Activated effector memory CD4-positive, alpha-beta T cell treated with Interleukin-2 at 50 U/mL for 16 hours (primary cell): ENCODE data around the gene CHST14.

ENCODE experiments used
- DNase-seq: peaks from one replicate; pipeline ENCODE4 v3.0.0-alpha.2; 2020

Gene CHST14

DNA sequence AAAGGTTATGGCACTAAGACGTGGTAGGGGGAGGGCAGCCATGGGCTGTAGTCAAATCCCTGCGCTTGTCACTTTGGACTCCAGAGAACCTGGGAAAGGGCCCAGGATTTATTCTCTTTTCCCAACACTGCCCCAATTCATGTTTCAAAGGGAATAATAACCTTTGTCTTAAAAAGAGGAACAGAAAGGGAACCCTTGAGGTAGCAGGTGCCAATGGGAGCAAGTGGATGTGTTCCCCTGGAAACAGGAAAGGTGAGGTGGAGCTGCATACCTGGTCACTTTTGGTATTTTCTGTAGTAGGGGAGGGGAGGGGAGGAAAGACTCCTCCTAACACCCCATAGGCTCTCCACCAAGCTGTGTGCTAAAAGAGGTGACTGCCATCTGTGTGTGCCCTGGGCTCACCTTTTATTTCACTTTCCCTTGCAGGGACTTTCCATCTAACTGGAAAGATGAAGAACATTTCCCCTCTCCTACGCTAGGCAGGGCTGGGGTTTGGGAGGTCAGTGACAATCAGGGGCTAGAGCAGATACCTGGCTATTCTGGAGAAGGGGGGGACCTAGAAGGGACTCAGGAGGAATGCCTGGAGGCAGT, 6.1 kb upstream of the CHST14 start:
- DNase-seq, result no peak

DNA sequence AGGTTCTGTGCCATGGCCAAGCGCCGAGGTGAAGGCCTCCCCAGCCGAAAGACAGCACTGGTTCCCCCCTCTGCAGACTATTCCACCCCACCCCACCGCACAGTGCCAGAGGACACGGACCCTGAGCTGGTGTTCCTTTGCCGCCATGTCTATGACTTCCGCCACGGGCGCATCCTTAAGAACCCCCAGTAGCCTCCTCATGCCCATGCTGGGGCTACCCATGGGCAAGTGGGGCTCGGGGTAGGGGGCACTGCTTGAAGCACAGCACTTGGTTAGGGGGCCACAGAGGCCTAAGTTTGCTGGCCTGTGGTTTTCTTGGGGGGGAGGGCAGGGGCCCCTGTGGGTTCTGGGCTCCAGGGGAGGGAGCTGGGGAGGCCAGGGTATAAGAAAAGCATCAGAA, 4.8 kb upstream of the CHST14 start:
- no peak for DNase-seq

DNA sequence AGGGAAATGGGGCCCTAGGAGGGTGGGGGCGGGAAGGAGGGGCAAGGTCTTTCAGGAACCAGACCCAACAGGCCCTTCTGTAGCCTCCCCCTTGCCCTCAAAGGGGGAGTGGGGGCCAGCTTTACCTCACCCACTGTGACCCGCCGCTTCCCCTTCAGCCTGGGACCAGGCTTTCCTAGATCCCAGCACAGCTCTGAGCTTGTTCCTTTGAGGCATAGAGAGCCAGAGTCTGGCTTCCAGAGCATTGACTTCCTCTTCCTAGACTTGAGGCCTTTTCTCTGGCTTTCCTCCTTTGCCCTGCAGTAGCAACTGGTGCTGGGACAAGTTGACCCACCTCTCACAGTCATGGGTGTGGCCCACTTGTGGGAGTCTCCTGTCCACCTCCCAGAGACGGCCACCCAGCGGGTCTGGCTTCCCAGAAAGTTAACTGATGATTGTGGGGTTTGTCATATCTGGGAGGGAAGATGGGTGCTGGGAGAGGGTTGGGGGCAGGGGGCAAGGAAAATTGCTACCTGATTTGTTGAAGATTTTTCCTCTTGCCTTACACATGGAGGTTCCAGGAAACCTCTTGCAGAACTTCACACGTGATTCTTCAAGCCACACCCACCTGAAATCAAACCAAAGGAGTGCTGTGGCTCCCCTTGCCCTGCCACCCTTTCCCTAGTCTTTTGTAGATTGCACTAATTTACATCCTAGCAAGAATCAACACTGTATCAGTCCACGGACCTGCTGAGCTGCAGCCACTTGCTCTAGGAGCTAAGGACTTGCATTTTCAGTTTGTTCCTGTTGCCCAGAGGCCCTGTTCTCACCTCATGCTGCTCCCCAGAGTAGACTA, 4.1 kb upstream of the CHST14 start:
- no peak for DNase-seq

DNA sequence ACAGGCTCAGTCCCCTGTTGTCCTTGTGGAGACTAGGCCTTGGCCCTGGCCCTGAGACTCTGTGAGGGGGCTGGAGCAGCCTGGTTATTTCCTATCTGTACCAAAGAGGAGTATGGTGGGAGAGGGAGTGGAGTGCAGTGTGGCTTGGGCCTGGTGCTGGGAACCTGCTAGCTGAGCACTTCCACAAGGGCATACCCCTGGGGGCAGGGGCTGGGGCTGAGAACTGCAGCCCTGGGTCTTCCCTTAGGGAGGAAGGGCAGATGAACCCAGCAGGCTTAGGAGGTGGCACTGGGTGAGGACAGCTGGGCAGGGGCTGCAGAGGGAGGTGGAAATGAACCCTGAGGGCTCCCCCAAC, 3.5 kb upstream of the CHST14 start:
- no peak for DNase-seq

DNA sequence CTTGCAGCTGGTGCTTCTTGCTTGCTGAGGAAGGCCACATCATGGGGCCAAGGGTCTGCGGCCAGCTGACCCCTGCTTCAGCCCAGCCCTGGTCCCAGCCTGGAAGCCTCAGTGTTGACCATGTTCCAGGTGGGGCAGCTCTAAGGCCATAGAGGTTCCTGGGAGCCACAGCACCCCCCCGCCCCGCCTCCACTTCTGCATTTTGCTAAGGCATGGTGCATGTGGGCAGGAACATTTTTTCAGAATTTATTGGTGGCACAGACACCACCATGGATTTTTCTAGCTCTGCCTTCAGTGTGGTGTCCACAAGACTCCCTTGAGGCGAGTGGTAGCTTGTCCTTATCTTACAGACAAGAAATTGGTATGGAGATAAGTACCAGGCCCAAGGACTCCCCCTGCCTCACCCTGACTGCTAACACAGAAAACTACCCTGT, 1.9 kb upstream of the CHST14 start:
- DNase-seq, result no peak

DNA sequence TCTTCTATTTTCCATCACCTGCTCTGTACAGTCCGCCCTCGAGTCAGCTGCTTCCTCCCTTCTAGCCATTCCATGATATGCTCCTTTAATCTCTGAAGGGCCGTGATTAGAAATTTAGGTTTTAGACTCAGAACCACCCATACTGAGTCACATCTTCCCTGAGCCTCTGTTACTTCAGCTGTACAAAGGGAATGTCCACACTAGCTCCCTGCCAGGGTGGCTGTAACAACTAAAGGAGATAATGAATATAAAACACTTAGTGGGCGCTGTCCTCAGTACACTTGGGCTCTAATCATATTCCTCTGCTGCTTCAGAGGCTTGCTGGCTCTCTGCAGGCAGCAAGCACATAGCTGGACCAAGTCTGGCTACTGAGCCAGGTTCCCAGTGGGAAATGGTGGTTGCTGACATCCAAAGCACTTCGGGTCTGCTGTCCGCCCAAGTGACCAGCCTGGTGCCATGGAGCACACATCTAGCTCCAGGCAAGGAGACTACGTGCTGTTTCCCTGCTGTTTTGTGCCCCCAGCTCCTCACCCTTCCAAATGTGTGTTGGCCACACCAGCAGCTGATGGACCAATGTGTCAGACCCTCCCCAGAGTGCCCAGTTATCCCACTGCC, 901 bp upstream of the CHST14 start:
- no peak for DNase-seq

DNA sequence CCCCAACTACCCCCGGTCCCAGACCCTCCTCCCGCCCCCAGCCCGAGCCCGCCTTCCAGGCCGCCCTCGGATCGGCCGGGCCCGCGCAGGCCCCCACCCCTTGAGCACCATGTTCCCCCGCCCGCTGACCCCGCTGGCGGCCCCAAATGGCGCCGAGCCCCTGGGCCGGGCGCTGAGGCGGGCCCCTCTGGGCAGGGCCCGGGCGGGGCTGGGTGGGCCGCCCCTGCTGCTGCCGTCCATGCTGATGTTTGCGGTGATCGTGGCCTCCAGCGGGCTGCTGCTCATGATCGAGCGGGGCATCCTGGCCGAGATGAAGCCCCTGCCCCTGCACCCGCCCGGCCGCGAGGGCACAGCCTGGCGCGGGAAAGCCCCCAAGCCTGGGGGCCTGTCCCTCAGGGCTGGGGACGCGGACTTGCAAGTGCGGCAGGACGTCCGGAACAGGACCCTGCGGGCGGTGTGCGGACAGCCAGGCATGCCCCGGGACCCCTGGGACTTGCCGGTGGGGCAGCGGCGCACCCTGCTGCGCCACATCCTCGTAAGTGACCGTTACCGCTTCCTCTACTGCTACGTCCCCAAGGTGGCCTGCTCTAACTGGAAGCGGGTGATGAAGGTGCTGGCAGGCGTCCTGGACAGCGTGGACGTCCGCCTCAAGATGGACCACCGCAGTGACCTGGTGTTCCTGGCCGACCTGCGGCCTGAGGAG, 472 bp downstream of the CHST14 start:
- no peak for DNase-seq

DNA sequence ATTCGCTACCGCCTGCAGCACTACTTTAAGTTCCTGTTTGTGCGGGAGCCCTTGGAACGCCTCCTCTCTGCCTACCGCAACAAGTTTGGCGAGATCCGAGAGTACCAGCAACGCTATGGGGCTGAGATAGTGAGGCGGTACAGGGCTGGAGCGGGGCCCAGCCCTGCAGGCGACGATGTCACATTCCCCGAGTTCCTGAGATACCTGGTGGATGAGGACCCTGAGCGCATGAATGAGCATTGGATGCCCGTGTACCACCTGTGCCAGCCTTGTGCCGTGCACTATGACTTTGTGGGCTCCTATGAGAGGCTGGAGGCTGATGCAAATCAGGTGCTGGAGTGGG, 995 bp downstream of the CHST14 start:
- no peak for DNase-seq

DNA sequence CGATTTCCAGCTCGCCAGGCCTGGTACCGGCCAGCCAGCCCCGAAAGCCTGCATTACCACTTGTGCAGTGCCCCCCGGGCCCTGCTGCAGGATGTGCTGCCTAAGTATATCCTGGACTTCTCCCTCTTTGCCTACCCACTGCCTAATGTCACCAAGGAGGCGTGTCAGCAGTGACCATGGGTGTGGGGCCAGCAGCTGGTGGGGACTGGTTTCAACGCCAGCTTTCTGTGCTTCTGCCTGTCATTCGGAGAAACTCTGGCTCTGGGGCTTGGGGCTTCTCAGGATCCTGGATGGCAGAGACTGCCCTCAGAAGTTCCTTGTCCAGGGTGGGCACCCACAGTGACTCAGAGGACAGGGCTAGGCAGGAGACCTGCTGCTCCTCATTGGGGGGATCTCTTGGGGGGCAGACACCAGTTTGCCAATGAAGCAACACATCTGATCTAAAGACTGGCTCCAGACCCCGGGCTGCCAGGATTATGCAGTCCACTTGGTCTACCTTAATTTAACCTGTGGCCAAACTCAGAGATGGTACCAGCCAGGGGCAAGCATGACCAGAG, 1.5 kb downstream of the CHST14 start:
- DNase-seq, result no peak

DNA sequence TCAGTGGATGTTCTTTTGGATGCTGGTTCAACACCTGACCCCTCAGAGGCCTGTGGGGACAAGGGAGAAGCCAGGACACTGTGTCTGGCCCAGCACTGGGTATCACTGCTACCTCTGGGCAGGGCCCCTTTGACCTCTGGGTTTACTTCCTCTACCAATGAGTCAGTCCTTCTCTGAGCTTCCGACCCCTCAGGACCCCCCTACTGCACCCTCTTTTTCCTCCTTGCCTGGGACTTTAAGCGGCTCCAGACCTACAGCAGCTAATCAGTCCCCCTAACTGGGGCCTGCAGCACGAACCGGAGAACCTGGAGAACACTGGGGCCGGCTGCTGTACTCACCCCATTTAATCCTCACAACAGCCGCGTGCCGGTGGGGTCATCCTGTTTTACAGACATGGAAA, 3.8 kb downstream of the CHST14 start:
- DNase-seq, result no peak

DNA sequence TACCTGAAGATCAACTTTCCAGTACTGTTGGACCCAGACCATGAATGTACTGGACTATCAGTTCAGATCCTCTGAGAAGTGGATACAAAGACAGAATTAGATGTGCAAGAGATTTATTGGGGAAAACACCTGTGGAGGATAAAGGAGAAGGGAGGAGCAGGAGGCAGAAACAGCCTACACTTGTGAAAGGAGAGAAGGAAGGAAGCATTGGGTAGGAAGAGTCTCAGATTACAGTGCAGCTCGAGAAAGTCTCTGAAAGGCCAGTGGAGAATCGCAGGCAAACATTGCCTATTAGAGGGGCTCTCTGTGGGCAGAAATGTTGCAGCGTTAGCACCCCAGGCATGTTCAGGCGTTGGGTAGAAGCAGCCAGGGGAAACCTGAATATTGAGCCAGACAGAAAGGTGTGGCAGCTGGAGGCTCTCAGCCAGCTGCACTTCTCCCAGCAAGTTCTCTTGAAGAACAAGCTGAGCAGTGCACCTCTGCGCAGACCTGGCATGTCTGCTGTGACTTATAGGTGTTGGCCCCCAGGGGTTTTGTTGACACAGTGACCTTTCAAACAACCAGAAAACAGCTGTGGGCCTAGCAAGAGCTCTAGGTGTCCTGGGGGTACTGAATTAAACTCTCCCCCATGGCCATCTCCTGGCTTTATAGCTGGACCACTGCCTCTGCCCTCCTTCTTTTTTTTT, 7.0 kb downstream of the CHST14 start:
- DNase-seq, result no peak

DNA sequence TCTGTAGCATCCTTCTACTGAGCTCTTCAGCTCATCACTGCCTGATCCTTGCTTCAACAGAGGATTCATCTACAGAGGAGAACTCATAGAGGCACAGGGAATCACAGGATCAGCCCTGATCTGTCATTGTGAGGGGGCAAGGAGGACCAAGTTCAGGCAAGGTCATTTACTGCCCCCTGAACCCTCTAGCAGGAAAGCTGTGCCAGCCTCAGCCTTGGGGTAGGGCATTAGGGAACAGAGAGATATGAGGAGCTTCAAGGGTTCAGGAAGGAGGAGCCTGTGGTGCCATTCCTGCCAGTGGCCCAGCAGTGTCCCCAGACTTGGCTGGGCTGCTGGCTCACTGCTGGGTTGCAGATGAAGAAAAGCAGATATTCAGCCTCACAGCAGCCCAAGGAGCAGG, 8.2 kb downstream of the CHST14 start:
- no peak for DNase-seq

DNA sequence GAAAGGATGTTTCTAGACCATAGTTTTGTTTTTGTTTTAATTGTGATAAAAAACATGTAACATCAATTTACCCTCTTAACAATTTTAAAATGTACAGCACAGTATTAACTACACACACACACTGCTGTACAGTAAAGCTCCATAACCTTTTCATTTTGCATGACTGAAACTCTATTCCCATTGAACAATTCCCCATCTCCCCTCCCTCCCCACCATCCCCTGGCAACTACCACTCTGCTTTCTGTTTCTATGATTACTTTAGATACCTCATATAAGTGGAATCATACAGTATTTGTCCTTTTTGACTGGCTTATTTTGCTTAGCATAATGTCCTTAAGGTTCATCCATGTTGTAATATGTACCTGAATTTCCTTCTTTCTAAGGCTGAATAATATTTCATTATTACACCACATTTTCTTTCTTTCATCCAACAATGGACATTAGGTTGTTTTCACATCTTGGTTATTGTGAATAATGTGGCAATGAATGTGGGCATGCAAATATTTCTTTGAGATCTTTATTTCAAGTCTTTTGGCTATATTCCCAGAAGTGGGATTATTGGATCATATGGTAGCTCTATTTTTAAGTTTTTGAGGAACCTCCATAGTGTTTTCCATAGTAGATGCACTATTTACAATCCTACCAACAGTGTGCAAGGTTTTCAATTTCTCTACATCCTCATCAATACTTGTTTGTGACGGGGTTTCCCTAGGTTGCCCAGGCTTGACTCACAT, 10.7 kb downstream of the CHST14 start:
- DNase-seq, result no peak

DNA sequence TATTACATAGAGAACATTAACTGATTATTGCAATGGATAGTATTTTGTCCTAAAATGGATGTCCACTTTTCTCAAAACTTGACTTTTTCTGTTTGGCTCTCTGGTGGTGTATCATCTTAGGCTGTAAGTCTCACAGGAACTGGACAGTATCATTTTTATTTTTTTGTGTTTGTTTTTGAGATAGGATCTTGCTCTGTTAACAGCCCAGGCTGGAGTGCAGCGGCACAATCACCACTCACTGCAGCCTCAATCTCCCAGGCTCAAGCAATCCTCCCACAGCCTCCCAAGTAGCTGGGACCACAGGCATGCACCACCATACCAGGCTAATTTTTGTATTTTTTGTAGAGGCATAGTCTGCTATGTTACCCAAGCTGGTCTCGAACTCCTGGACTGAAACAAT, 13.1 kb downstream of the CHST14 start:
- DNase-seq, result no peak

DNA sequence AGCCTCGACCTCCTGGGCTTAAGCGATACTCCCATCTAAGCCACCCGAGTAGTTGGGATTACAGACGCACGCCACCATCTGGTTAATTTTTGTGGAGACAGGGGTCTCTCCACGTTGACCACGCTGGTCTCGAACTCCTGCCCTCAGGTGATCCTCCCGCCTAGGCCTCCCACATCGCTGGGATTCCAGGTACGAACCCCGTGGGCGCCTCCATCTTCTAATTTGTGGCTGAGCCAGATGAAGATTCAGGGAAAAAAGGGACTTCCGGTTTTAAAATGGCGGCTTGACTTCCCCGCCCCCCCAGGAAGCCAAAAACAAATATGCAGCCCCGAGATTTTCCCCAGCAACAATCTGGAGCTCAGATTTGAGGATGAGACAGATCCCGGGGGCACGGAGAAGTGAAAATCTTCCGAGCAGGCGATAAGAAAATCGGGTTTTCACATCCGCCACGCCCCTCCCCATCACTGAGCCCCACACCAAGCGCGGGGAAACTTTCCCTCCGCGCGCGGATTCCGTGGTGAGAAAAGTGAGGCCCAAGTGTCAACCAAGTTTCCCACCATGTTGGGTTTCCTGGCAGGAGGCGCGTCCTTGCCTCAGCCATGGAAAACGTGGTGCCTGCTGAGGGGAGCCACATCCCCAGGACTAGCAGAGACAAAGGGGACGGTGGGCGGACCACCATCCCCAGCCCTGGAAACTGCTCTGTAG, 15.4 kb downstream of the CHST14 start:
- DNase-seq, result no peak

DNA sequence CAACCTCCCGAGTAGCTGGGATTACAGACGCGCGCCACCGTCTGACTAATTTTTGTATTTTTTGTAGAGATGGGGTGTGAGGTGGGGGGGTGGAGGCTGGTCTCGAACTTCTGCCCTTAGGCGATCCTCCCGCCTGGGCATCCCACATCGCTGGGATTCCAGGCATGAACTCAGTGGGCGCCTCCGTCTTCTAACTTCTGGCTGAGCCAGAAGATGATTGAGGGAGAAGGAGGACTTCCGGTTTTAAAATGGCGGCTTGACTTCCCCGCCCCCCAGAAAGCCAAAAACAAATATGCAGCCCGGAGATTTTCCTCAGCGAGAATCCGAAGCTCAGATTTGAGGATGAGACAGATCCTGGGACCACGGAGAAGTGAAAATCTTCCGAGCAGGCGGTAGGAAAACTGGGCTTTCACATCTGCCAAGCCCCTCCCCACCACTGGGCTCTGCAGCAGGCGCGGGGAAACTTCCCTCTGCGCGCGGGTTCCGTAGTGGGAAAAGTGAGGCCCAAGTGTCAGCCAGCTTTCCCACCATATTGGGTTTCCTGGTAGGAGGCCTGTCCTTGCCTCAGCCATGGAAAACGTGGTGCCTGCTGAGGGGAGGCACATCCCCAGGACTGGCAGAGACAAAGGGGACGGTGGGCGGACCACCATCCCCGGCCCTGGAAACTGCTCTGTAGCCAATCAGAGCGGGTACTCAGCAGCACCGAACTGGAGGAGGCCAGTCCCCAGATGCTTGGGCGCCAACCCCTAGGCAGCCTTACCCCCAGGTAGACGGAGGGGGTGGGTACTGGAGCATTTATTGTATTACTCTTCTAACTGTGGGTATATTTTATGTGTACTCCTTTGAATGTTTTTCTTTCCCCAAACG, 17.3 kb downstream of the CHST14 start:
- DNase-seq, result no peak

DNA sequence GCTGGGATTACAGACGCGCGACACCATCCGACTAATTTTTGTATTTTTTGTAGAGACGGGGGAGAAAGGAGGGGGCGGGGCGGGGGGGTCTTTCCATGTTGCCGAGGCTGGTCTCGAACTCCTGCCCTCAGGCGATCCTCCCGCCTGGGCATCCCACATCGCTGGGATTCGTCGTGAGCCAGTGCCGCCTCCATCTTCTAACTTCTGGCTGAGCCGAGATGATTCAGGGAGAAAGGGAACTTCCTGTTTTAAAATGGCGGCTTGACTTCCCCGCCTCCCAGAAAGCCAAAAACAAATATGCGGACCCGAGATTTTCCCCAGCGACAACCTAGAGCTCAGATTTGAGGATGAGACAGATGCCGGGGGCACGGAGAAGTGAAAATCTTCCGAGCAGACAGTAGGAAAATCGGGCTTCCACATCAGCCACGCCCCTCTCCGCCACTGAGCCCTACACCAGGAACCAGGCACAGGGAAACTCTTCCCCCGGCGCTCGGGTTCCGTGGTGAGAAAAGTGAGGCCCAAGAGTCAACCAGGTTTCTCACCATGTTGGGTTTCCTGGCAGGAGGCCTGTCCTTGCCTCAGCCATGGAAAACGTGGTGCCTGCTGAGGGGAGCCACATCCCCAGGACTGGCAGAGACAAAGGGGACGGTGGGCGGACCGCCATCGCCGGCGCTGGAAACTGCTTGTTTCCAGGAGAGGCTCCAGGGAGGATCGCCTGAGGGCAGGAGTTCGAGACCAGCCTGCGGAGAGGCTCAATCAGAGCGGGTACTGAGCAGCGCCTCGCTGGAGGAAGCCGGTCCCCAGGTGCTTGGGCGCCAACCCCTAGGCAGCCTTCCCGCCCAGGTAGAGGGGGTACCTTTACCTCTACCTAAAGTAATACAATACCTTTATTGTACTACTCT, 18.7 kb downstream of the CHST14 start:
- DNase-seq, result no peak

DNA sequence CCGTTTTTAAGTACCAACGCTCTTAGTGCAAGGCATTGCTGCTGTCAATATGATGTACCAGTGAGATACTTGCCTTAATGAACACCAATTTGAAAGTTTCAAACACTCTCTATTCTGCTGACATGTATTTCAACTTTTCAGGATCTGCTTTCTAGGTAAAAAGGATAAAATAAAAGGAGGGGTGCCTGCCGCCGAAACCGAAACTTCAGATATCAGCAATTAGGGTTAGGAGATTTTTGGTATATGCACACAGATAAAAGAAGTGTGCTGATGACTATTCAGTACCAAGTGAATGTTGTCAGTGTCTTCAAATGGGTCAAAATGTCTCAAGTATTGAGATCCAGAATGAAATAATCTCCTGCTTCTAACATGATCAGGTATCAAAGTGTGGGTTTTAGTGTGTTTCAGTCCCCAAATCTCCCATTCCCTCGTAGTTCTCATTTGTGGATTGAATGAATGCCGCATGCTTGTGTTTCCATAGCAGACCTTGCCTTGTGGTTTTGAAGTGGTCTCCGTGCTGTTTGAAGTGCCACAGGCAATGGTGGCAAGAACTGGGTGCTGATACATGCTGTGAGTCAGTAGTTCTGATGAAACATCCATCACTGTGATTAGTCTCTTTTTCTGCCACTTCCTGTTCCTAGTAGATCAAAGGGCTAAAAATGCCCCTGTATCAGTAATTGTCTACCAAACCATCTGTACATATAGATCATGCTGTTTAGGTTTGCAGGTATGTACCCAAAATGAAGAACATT, 22.5 kb downstream of the CHST14 start:
- peak; percentile 32 for DNase-seq

DNA sequence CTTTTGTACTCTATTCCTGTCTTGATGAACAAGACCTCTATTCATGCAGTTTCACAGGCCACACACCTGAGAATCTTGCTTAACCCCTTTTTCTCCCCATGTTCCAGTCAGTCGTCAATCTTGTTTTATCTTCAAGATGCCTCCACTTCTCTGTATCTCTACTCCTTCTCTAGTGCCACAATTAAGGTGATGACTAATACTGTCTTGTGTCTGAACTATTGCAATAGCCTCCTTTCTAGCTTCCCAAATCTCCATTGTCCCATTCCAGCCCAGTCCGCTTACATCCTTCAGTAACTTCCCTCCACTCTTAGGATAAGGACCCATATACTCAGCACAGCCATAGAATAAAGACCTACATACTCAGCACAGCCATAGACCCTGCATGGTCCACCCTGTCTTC, 24.7 kb downstream of the CHST14 start:
- DNase-seq, result no peak
